Erythroblast (primary cell): ENCODE results near the gene KRT8.

Source experiments
- GATA1 ChIP-seq: IDR thresholded peaks from 2 replicates; pipeline ENCODE4 v1.6.1; 2011; ENCODE audit warnings: low read depth, mild to moderate bottlenecking, control low read depth, low read length, moderate library complexity
- POLR2A ChIP-seq: IDR thresholded peaks from 2 replicates; pipeline ENCODE4 v1.6.1; 2011; ENCODE audit warnings: mild to moderate bottlenecking, low read length

DNA sequence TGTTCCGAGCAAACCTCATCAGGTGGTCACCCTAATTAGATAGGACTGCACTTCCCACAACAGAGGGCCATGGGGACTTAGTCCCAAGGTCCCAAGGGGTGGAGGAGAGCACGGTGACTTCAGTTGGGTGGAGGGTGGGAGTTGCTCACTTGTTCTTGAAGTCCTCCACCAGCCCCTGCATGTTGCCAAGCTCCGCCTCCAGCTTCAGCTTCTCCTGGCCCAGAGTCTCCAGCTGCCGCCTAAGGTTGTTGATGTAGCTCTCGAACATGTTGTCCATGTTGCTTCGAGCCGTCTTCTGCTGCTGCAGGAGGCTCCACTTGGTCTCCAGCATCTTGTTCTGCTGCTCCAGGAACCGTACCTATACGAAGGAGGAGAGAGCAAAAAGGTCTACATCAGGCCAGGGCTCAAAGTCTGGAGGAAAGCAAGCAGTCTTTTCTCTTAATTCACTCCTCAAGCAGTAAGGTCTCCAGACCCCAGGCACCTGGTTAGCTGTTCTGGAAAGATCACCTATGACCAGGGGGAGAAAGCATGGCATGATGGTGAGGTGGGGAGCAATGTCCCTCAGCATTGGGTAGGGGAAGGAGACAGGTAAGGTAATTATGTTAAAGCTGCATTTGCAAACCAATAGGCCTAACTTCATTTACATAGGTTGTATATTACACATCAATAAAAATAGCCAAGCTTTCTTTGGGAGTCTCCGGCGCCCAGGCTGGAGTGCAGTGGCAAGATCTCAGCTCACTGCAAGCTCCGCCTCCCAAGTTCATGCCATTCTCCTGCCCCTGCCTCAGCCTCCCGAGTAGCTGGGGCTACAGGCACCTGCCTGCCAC is 2.9 kb downstream of the KRT8 start:
- TF ChIP-seq POLR2A: no peak
- TF ChIP-seq GATA1: no peak
